Activated T-helper 1 cell treated with Interleukin-2 at 50 U/mL for 16 hours (primary cell): ENCODE data around the gene TLR1.
"Not testable (repeated sequence)": the region's sequence is repeated elsewhere in the genome, so short reads cannot be mapped to it uniquely, and the experiment has no call there.

Experiments
- DNase-seq: peaks from one replicate; pipeline ENCODE4 v3.0.0-alpha.2; 2020; ENCODE audit warnings: low read depth

The TLR1 gene

GRCh38 chr4:38805530-38806145, 1.0 kb upstream of the TLR1 start:
- DNase-seq = no peak

DNA sequence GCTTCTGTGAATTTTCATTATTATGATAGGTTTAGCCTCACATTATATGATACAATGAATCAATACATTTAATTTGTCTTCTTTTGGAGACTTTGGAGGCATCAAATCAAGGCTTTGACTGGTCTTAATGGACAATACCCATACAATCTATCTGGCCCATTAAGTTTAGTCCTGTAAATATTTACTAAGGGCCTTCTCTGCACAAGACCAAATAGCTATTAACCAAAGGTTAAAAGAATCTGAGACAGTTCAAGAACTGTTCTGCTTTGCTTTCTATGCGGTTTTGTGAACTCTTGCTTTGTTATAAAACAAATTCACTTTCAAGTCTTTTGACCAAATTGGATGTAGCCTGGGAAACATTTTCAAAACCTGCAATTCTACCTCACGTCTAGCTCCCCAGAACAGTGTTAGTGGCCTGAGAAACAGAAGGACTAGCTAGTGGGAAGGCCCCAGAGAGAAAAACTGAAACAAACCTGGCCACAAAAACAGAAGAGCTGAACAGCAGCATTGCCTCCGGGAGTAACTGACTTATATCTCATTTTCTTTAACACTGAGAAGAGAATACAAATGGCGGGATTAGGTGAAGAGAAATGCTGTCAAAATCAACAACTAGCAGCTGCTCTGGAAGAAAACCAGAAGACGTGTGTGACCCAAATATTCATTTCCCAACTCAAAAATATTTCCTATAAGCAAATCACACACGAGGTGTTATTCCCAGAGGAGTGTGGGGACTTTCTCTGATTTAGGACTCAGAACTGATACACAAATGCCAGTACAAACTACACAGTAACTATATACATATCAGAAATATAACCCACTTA, 548 bp downstream of the TLR1 start:
- no peak for DNase-seq

DNA sequence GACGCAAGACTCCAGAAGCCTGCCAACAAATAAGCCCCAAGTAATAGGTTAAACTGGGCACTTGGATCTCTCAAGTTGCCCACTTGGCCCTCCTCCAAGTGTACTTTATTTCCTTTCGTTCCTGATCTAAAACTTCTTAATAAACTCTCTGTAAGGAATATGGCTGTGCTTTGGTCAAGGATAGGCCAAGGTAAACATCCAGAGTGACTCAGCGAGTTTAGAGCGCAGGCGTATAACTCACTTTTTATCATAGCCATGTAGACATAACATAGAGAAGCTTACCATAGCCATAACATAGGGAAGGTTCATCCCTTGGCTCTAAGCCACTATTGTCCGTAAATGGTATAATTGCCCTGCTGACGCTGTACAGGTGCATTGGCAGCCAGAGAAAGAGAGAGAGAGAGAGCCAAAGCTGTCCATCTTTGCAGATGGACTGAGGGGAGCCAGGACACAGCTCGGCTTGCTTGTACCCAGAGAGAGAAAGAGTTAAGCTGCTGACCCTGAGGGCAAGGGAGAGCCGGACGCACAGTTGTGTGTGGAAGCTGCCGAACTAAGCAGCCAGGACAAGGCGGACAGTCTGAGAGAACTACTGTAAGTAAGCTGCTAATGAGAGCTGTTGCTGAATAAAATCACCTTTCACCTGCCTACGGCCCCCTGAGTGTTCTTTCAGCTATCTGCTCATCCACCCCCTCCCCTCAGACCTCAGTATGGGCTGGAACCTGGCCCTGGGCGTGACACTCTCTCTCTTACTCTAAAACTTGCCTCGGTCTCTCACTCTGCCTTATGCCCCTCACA, 1.8 kb downstream of the TLR1 start:
- no peak for DNase-seq

DNA sequence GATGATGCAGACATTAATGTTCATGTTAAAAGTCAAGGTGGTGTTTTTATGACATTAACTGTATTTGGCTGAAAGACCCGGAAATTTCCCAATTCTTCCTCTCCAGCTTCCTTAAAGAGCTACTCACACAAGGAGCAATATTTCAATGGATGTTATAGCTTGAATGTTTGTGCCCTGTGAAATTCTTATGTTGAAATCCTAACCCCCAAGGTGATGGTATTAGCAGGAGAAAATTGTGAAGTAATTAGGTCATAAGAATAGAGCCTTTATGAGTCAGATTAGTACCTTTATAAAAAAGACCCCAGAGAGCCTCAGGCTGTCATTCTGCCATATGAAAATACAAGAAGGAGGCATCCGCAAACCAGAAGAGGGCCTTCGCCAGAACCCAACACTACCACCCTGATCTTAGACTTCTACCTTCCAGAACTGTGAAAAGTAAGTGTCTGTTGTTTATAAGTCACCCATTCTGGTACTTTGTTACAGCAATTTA, 3.6 kb downstream of the TLR1 start:
- DNase-seq = no peak

DNA sequence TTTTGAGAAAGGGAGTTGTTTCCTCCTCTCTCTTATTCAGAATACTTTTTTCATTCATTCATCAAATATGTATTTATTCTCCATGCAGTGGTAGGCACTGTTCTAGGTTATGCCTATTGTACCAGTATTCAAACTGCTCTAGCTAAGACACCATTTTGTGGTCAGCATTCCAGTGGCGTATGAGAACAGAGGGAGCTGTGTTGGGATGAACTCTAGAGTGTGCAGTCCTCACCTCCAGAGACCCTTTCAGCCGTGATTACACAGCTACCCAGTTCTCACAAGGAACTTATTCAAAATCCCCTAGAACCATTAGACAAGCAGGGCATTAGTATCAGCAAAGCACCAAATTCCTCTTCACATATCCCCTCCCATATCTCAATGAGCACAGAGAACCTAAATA, 4.2 kb downstream of the TLR1 start:
- DNase-seq = no peak

DNA sequence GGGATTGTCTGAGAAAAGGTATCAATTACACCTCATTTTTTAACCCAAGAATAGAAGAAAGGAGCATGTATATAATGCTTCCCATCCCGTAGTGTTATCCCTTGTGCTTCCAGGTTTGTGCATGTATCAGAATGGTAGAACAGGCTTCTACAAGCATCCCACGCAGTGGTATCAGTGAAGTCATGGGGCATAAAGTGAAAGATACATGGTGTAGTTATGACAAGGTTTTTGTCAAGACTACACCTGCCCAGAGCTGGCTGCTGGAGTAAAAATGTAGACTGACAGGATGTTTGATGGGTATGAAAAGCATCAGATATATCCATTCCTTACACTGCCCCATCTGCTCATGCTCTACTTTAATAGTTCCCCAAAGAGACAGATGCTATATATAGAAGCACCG, 9.5 kb downstream of the TLR1 start:
- no peak for DNase-seq

GRCh38 chr4:38794051-38794450, 10.5 kb downstream of the TLR1 start:
- no peak for DNase-seq

DNA sequence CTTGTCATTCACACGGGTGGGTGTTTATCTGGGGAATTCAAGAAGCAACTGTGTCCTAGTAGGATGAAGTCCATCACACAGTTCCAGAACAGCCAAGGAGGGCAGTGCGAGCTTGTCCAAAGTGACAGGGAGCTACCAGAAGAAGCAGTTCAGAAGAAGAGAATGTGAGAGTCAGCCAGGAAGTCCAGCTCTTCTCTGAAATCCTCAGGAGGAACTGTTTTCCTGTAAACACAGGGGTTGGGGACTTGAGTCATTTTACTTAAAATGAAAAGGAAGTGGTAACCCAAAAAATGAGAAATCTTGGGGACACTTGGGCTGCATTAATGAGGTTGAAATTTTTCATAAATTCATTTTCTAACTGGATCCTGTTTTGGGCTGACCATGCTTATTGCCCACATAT, 13.6 kb downstream of the TLR1 start:
- no peak for DNase-seq

- no peak for DNase-seq
Observed at GRCh38 chr4:38788317-38788716, 16.3 kb downstream of the TLR1 start.

DNA sequence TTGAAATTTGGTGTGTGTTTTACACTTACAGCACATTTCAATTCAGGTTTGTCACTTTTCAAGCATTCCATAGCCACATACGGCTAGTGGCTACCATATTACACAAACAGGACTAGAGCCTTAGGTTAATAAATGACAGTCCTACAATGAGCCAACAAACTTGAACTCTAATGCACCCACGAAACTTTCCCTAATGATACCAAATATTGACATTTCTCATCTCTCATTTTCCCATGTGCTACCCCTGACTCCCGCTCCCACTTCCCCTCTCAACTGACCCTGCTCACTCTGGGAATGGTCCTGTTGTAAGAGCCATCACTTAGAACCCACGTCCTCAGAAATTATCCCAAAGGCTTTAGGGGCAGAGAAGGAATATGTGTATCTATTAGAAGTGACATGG, 16.9 kb downstream of the TLR1 start:
- no peak for DNase-seq

DNA sequence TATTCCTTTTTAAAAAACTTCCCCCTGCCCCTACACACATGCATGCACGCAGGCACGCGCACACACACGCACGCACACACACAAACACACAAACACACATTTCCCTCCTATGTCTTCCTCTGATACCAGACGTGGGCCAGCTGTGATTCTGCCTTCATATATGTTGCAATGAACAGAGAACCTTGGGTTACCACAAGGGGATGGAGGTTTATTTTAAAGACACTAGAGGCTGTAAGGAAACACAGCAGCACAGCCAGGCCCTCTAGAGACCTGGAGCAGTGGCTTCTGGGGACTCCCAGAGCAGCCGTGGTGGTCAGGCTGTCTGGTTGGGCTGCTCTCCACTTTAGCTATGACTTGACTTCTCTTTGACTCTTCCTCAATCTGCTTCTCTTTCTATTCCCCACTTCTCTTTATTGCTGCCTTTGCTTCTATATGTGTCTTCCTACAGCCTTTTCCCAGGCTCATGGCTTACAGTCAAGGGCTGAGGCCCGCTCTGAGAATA, 18.6 kb downstream of the TLR1 start:
- no peak for DNase-seq

DNA sequence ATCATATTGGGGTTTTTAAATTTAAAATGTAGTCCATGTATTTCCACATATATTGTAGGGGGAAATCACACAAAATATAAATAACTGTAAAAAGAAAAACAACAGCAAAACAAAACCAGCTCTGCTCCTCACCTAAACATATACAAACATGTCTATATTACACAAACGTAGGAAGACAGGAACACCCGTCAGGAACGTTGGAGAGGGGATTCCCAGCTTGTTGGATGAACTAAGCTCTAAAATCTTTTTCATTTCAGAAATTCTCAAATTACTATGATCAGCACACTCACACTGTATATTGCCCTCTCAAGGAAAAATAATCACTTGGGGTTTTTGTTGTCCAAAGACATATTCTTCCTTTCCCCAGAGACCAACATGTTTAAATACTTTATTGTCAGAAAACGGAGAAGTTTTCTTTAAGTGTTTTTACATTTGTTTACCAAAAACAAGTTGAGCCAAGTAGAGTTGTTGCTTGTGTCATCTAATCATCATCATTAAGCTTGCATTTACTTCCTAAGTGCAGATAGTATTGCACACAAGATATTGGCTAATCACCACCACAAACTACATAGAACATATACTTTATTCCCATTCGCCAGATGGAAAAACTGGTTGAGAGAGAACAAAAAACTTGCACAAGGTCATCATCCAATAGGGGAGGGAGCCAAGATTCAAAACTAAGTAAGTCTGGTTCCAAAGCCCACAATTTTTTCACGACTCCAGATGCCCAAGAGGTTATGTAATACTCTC, 19.4 kb downstream of the TLR1 start:
- DNase-seq = no peak

DNA sequence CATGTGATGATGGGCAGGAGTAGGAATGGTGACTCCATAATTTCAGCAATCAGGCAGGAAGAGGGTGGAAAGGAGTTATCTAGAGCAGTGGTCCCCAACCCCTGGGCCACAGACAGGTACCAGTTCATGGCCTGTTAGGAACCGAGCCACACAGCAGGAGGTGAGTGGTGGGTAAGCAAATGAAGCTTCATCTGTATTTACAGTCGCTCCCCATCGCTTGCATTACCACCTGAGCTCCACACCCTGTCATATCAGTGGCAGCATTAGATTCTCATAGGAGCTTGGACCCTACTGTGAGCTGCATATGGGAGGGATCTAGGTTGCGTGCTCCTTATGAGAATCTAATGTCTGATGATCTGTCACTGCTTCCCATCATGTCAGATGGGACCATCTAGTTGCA, 20.4 kb downstream of the TLR1 start:
- DNase-seq = no peak

DNA sequence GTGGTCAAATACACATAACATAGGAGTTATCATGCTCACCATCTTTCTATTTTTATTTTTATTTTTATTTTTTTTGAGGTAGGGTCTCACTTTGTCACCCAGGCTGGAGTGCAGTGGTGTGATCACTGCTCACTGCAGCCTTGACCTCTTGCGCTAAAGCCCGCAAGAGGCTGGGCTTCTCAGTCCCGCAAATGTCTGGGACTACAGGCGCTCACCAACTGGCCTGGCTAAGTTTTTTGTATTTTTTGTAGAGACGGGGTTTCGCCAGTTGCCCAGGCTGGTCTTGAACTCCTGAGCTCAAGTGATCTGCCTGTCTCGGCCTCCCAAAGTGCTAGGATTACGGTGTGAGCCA, 21.5 kb downstream of the TLR1 start:
- no peak for DNase-seq

DNA sequence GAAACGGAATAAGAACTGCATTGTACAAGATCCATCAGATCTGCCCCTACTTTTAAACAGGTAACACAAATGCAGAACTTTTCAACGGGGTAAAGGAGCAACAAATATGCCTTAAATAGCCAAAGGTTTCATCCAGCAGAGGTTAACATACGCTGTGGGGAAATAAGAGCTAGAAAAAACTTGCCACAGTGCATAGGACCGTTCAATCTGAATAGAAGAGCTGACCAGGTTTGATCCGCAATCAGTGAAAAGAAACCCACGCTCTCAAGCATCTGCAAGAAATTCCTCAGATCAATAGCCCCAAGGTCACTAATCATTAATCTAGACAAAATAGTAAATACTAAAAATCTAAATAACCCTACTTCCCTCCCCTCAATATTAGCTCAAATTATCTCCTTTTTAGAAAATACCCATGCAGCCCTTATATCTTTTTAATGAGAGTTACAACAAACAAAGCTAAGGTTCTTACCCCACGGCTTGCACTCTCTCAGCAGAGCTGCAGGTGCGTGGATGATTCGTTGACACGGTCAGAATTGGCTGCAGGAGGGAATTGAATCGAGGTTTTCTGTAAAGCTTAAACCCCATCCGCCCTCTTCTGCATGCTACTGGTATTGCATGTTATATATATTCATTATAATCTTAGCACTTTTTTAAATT, 22.0 kb downstream of the TLR1 start, which contains the start of gene TLR10:
TSS of gene TLR10 (minus strand) at position 539 of the 657 bp plus-strand sequence. CDS start 7,400 bp downstream, outside the sequence.
- no peak for DNase-seq

- DNase-seq = no peak
Observed at GRCh38 chr4:38781854-38782261, 22.7 kb downstream of the TLR1 start.

- no peak for DNase-seq
Observed at GRCh38 chr4:38780833-38781484, 23.6 kb downstream of the TLR1 start.

DNA sequence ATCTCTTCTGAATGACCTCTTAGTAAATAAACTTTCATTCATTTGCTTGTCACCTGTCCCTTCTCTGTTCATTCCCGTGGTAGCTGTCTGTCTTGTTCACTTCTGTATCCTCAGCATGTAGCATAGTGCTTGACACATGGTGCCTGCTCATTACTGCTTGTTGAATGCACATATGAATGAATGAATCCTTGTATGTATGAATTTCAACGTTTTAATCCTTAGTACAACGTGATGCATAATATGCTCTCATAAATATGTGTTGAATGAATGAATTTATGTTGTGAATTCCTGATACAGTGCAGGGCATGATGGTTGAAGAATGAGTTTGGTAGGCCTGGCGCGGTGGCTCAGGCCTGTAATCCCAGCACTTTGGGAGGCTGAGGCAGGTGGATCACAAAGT, 24.8 kb downstream of the TLR1 start:
- no peak for DNase-seq

DNA sequence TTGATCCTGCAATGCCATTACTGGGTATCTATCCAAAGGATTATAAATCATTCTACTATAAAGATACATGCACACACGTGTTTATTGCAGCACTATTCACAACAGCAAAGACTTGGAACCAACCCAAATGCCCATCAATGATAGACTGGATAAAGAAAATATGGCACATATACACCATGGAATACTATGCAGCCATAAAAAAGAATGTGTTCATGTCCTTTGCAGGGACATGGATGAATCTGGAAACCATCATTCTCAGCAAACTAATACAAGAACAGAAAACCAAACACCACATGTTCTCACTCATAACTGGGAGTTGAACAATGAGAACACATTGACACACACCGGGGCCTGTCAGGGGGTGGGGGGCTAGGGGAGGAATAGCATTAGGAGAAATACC, 26.7 kb downstream of the TLR1 start:
- not testable (repeated sequence) for DNase-seq

DNA sequence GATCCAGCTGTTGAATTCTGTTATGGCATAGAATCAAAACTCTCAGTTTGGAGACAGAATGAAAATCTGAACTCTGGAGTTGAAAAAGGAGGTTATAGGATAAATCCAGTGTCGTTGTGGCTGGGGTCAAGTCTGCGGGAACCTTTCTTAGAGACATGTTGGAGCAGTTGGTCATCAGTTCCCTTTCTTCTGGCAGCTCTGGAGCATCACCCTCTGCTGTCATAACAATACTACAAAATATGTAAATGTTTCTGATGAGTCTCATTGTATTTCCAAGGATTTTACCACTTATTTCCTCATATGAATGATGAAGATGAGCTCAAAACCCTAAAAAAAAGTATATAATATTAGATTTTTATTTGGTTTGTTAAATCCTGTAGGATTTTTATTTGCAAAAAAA, 29.3 kb downstream of the TLR1 start:
- no peak for DNase-seq
